ENCODE results near the gene OR2L2. TPM values are rescaled to one million over a fixed set of nuclear protein-coding genes. Genes with fewer than 3 reads are reported as not detected.

The OR2L2 gene, protein sequence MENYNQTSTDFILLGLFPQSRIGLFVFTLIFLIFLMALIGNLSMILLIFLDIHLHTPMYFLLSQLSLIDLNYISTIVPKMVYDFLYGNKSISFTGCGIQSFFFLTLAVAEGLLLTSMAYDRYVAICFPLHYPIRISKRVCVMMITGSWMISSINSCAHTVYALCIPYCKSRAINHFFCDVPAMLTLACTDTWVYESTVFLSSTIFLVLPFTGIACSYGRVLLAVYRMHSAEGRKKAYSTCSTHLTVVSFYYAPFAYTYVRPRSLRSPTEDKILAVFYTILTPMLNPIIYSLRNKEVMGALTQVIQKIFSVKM
- under 1 TPM; 0.05 to 0.08 TPM for total RNA-seq

GRCh38 chr1:248029770-248030169 lies at the start of gene OR2L2:
TSS of gene OR2L2 (plus strand) at chr1:248030070. CDS start at chr1:248038268, 8,198 bp downstream.

DNA sequence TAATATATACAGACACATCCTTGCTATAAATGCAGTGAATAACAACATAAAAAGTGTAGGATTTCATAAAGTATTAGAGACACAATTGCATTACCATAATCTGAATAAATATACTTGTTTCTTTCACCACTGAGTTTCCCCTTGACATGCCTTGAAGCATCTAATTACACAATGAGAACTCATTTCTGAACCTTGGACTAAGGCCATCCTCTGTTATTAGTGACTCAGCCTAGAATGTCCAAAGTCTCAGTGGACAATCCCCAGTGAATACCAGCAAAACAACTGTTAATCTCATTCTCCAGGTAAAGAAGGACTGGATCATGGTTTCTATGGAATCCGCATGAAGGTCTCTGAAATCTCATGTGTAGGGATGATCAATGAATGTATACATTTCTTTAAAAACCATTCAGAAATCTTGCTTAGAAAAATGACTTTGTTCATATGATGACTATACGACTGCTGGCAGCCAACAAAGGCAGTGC lies 16.6 kb upstream of the OR2L2 start, which contains the start of gene OR2L5:
Gene OR2L5, plus strand, starts transcription at position 432 of the 482 bp plus-strand sequence. CDS start 8,288 bp downstream, outside the sequence.

DNA sequence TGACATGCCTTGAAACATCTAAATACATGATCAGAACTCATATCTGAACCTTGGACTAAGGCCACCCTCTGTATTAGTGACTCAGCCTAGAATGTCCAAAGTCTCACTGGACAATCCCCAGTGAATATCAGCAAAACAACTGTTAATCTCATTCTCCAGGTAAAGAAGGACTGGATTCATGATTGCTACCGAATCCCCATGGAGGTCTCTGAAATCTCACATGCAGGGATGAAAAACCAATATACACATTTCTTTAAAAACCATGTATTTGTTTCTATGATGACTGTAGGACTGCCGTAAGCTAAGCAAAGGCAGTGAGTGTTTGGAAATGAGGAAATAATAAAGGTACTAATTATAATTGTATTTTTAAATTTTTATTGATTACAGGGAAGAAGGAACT lies 16.7 kb downstream of the OR2L2 start, which contains the start of gene OR2L3:
Gene OR2L3, plus strand, starts transcription at position 301 of the 400 bp plus-strand sequence. CDS start 13,846 bp downstream, outside the sequence.

Other genes with a start within 250 kb of the OR2L2 start
- gene OR14A16, start 206.0 kb upstream of the OR2L2 start, total RNA-seq: not detected
- gene OR11L1, start 188.2 kb upstream of the OR2L2 start, total RNA-seq: not detected
- gene TRIM58, start 172.9 kb upstream of the OR2L2 start, total RNA-seq: under 1 TPM; 0.30 to 0.53 TPM
- not detected for gene OR2W3, start 134.5 kb upstream of the OR2L2 start, total RNA-seq
- gene OR2T8, start 109.8 kb upstream of the OR2L2 start, total RNA-seq: not detected
- gene OR2AJ1, start 105.2 kb upstream of the OR2L2 start, total RNA-seq: not detected
- gene OR2L8, start 81.2 kb upstream of the OR2L2 start, total RNA-seq: under 1 TPM in 1 of 2 experiments, not detected in 1; 0.30 TPM
- gene OR2AK2, start 64.8 kb upstream of the OR2L2 start, total RNA-seq: not detected
- gene OR2L5, start 16.4 kb upstream of the OR2L2 start, total RNA-seq: not detected
- not detected for gene OR2L3, start 16.8 kb downstream of the OR2L2 start, total RNA-seq
- gene OR2L13, start 65.1 kb downstream of the OR2L2 start, total RNA-seq: not detected
- gene OR2M5, start 115.1 kb downstream of the OR2L2 start, total RNA-seq: not detected
- not detected for gene OR2M2, start 144.8 kb downstream of the OR2L2 start, total RNA-seq
- not detected for gene OR2M3, start 167.2 kb downstream of the OR2L2 start, total RNA-seq
- gene OR2M4, start 201.3 kb downstream of the OR2L2 start, total RNA-seq: not detected
- gene OR2T33, start 247.9 kb downstream of the OR2L2 start, total RNA-seq: not detected

All from activated naive CD4-positive, alpha-beta T cell treated with anti-CD3 and anti-CD28 coated beads, Interleukin-2, amount 10 ng/mL, durations not matched to agents 5 hours and 36 hours (primary cell).